D721Med (cell line): ENCODE results near the gene SYTL1.

Experiments used
- DNase-seq: peaks from one replicate; pipeline ENCODE4 v3.0.0; 2011; ENCODE audit warnings: low spot score; ENCODE audit not compliant: insufficient read length
- FAIRE-seq: peaks from 2 replicates; lab custom pipeline; 2011; peaks lifted over from hg19 to GRCh38; lab: Jason Lieb, UNC
- CTCF ChIP-seq: IDR thresholded peaks from 2 replicates; pipeline ENCODE4 v1.5.1; 2012; ENCODE audit warnings: mild to moderate bottlenecking, control low read depth; ENCODE audit not compliant: insufficient read depth; ENCODE audit errors: missing control alignments

SYTL1 gene

GRCh38 chr1:27346357-27346756 is 4.5 kb downstream of the SYTL1 start:
- TF ChIP-seq CTCF: no peak
- FAIRE-seq (no peak), DNase-seq (no peak)

GRCh38 chr1:27346991-27347624 is 5.3 kb downstream of the SYTL1 start:
- DNase-seq (no peak), FAIRE-seq (no peak)
- TF ChIP-seq CTCF: no peak

- FAIRE-seq (no peak), DNase-seq (no peak)
- TF ChIP-seq CTCF: no peak
Observed at GRCh38 chr1:27348861-27349783, 7.3 kb downstream of the SYTL1 start.

- TF ChIP-seq CTCF: no peak
- FAIRE-seq (no peak), DNase-seq (peak; percentile 71)
Observed at GRCh38 chr1:27349784-27350662, 8.2 kb downstream of the SYTL1 start.

- FAIRE-seq (no peak), DNase-seq (no peak)
- TF ChIP-seq CTCF: no peak
Observed at GRCh38 chr1:27350663-27351540, 9.1 kb downstream of the SYTL1 start.

- no peak for TF ChIP-seq CTCF
- no peak for DNase-seq
- FAIRE-seq: no peak
Observed at GRCh38 chr1:27351541-27352107, 9.8 kb downstream of the SYTL1 start.
